OCI-LY7 (cell line): ENCODE data around the gene PLD5. TPM values are rescaled to one million over a fixed set of nuclear protein-coding genes. Genes with fewer than 3 reads are reported as not detected.

Experiments used
- BruUV-seq: library from RNA; stranded (reverse); fragments of 400-500 nt; replicated peaks from 2 replicates; lab custom pipeline; 2021; lab: Mats Ljungman, UMichigan
- CTCF ChIA-PET: fragments of 300-600 bp; sonication (Branson Sonifier 250); formaldehyde crosslinking; loops from one replicate; lab custom pipeline; 2022; ENCODE audit warnings: antibody characterized with exemption; ENCODE audit not compliant: unreplicated experiment; lab: Charles Lee
- POLR2A ChIA-PET: fragments of 300-600 bp; sonication (Branson Sonifier 250); formaldehyde crosslinking; loops from one replicate; lab custom pipeline; 2022; ENCODE audit warnings: antibody characterized with exemption; lab: Charles Lee
- DNase-seq: peaks from one replicate; pipeline ENCODE4 v3.0.0-alpha.2; 2015; ENCODE audit warnings: low spot score
- H2AFZ ChIP-seq: fragments of 200-600 bp; sonication (generic), shearing (Covaris generic); 2 replicates; pipeline ENCODE4 v1.6.1; 2014; ENCODE audit warnings: mild to moderate bottlenecking, antibody characterized with exemption, low read length, moderate library complexity
- H3K27ac ChIP-seq: fragments of 200-600 bp; sonication (generic); 2 replicates; pipeline ENCODE4 v1.5.1; 2014; ENCODE audit warnings: mixed run types, low read depth, mild to moderate bottlenecking, moderate library complexity, low read length, inconsistent platforms; ENCODE audit not compliant: poor library complexity, severe bottlenecking
- H3K36me3 ChIP-seq: fragments of 200-600 bp; sonication (generic); 2 replicates; pipeline ENCODE4 v1.6.1; 2014; ENCODE audit warnings: mild to moderate bottlenecking, antibody characterized with exemption, low read length, moderate library complexity, mixed read lengths; ENCODE audit not compliant: insufficient read depth
- H3K4me1 ChIP-seq: fragments of 200-600 bp; sonication (generic); 2 replicates; pipeline ENCODE4 v1.5.1; 2014; ENCODE audit warnings: mild to moderate bottlenecking, low read length; ENCODE audit not compliant: insufficient read depth, poor library complexity, severe bottlenecking
- H3K4me2 ChIP-seq: fragments of 200-600 bp; sonication (generic); 2 replicates; pipeline ENCODE4 v1.6.1; 2014; ENCODE audit warnings: mild to moderate bottlenecking, low read length
- H3K4me3 ChIP-seq: fragments of 200-600 bp; sonication (generic); 2 replicates; pipeline ENCODE4 v1.5.1; 2014; ENCODE audit warnings: mild to moderate bottlenecking, low read depth, low read length; ENCODE audit not compliant: poor library complexity, severe bottlenecking
- H3K79me2 ChIP-seq: fragments of 200-600 bp; sonication (generic); 2 replicates; pipeline ENCODE4 v1.6.1; 2016; ENCODE audit warnings: low read depth, mild to moderate bottlenecking, low read length, moderate library complexity, mixed read lengths; ENCODE audit not compliant: insufficient read depth
- H3K9me2 ChIP-seq: fragments of 200-600 bp; sonication (generic); 2 replicates; pipeline ENCODE4 v1.6.1; 2016; ENCODE audit warnings: mild to moderate bottlenecking, low read length, mixed read lengths; ENCODE audit not compliant: insufficient read depth
- H3K9me3 ChIP-seq: fragments of 200-600 bp; sonication (generic); 2 replicates; pipeline ENCODE4 v1.6.1; 2014; ENCODE audit warnings: mild to moderate bottlenecking, mixed run types, low read length, mixed read lengths
- H4K20me1 ChIP-seq: fragments of 200-600 bp; sonication (generic); 2 replicates; pipeline ENCODE4 v1.6.1; 2014; ENCODE audit warnings: mild to moderate bottlenecking, antibody characterized with exemption, low read length, moderate library complexity, mixed read lengths; ENCODE audit not compliant: insufficient read depth
- CTCF ChIP-seq: fragments of 200-600 bp; sonication (generic); conservative IDR thresholded peaks from 2 replicates; pipeline ENCODE4 v1.5.1; 2014; ENCODE audit warnings: mild to moderate bottlenecking, antibody characterized with exemption, low read length, moderate library complexity, mixed read lengths
- EZH2phosphoT487 ChIP-seq: fragments of 200-600 bp; sonication (generic); IDR thresholded peaks from 2 replicates; pipeline ENCODE4 v1.6.1; 2018; ENCODE audit warnings: low read depth, borderline replicate concordance, mild to moderate bottlenecking, mixed run types, antibody characterized with exemption, low read length, moderate library complexity, mixed read lengths
- intact Hi-C: fragments of 100-400 bp; cut with micrococcal nuclease; formaldehyde crosslinking; loops from one replicate; pipeline ENCODE4 v1.10.0; 2022; ENCODE audit not compliant: unreplicated experiment
- total RNA-seq, 2 experiments: library from RNA; depleted of rRNA in 1 of 2; stranded (reverse); fragments of >200 nt in 1 of 2; shearing (Covaris generic) in 1 of 2; gene quantifications; 2 replicates each; pipeline ENCODE4 v1.2.3, GENCODE V29; 2014 to 2022

The PLD5 gene
- total RNA-seq, 2 experiments from 2014 or later: not detected

- Histone ChIP-seq H3K79me2 (no peaks in the 10 kb centered on the region), H3K4me1 (no peaks in the 10 kb centered on the region), H3K36me3 (no peaks in the 10 kb centered on the region), H3K4me2 (no peak overlapping the region), H4K20me1 (no peaks in the 10 kb centered on the region), H3K27ac (no peak overlapping the region), H3K9me3 (no peaks in the 10 kb centered on the region), H3K9me2 (no peaks in the 10 kb centered on the region), H3K4me3 (no peak overlapping the region), H2AFZ (no peak overlapping the region)
- no peak for DNase-seq
- POLR2A ChIA-PET: no interaction called here
- CTCF ChIA-PET: no interaction called here
- intact Hi-C loops: no loop called here
- no TSS peak for BruUV-seq
- TF ChIP-seq CTCF (no peak), EZH2phosphoT487 (no peak)
Measured at GRCh38 chr1:242416657-242417056, 107.8 kb downstream of the PLD5 start.

GRCh38 chr1:242412921-242413320, 111.6 kb downstream of the PLD5 start:
- H3K27ac ChIP-seq: no peak overlapping the region
- BruUV-seq: no TSS peak
- ChIA-PET CTCF (no interaction called here), POLR2A (interaction anchor here (0.7 kb wide), 1 partner anchor 20 kb away, joined by 3 read pairs; no protein-coding TSS in a partner anchor)
- no peak overlapping the region for H3K4me2 ChIP-seq
- no peaks in the 10 kb centered on the region for H3K9me3 ChIP-seq
- H3K4me1 ChIP-seq: no peaks in the 10 kb centered on the region
- no peak for DNase-seq
- no peaks in the 10 kb centered on the region for H3K36me3 ChIP-seq
- H4K20me1 ChIP-seq: no peaks in the 10 kb centered on the region
- no peaks in the 10 kb centered on the region for H3K9me2 ChIP-seq
- no peak overlapping the region for H2AFZ ChIP-seq
- TF ChIP-seq CTCF: no peak
- no peak for TF ChIP-seq EZH2phosphoT487
- intact Hi-C loops: no loop called here
- no peaks in the 10 kb centered on the region for H3K79me2 ChIP-seq
- no peak overlapping the region for H3K4me3 ChIP-seq

- no peaks in the 10 kb centered on the region for H3K79me2 ChIP-seq
- no peak overlapping the region for H3K4me3 ChIP-seq
- ChIA-PET CTCF (no interaction called here), POLR2A (no interaction called here)
- H3K27ac ChIP-seq: no peak overlapping the region
- no peaks in the 10 kb centered on the region for H3K9me2 ChIP-seq
- no peaks in the 10 kb centered on the region for H3K36me3 ChIP-seq
- no peak overlapping the region for H2AFZ ChIP-seq
- H3K9me3 ChIP-seq: no peaks in the 10 kb centered on the region
- no peak overlapping the region for H3K4me2 ChIP-seq
- intact Hi-C loops: no loop called here
- TF ChIP-seq CTCF (no peak), EZH2phosphoT487 (no peak)
- H4K20me1 ChIP-seq: no peaks in the 10 kb centered on the region
- DNase-seq: no peak
- no TSS peak for BruUV-seq
- no peaks in the 10 kb centered on the region for H3K4me1 ChIP-seq
Measured at GRCh38 chr1:242411901-242412300, 112.6 kb downstream of the PLD5 start.
